Activated naive CD4-positive, alpha-beta T cell treated with anti-CD3 and anti-CD28 coated beads for 36 hours (primary cell): ENCODE measurements around the gene WDR89. TPM values are rescaled to one million over a fixed set of nuclear protein-coding genes. Genes with fewer than 3 reads are reported as not detected.

Experiments
- CTCF ChIA-PET: fragments of 350-600 bp; sonication (Branson Sonifier 250); formaldehyde crosslinking; loops from one replicate; lab custom pipeline; 2021; ENCODE audit warnings: antibody characterized with exemption; lab: Charles Lee
- DNase-seq: peaks from one replicate; pipeline ENCODE4 v3.0.0-alpha.2; 2020
- H3K27ac Mint-ChIP-seq: one replicate; pipeline ENCODE4 v1.8.0; 2021; ENCODE audit warnings: mild to moderate bottlenecking, mixed read lengths
- H3K27me3 Mint-ChIP-seq: one replicate; pipeline ENCODE4 v1.8.0; 2021; ENCODE audit warnings: low read depth, mixed read lengths
- H3K36me3 Mint-ChIP-seq: one replicate; pipeline ENCODE4 v1.8.0; 2021; ENCODE audit warnings: low read depth, mixed read lengths
- H3K4me1 Mint-ChIP-seq: one replicate; pipeline ENCODE4 v1.8.0; 2021; ENCODE audit warnings: low read depth, mixed read lengths
- H3K4me3 Mint-ChIP-seq: one replicate; pipeline ENCODE4 v1.8.0; 2021; ENCODE audit warnings: mild to moderate bottlenecking, moderate library complexity, mixed read lengths
- H3K9me3 Mint-ChIP-seq: one replicate; pipeline ENCODE4 v1.8.0; 2021; ENCODE audit warnings: mixed read lengths
- intact Hi-C: fragments of 100-400 bp; cut with micrococcal nuclease; formaldehyde crosslinking; loops from one replicate; pipeline ENCODE4 v1.15.1; 2023
- total RNA-seq, 2 experiments: library from RNA; stranded (reverse); gene quantifications; one replicate each; pipeline ENCODE4 v1.2.3, GENCODE V29; 2021

The WDR89 gene, protein sequence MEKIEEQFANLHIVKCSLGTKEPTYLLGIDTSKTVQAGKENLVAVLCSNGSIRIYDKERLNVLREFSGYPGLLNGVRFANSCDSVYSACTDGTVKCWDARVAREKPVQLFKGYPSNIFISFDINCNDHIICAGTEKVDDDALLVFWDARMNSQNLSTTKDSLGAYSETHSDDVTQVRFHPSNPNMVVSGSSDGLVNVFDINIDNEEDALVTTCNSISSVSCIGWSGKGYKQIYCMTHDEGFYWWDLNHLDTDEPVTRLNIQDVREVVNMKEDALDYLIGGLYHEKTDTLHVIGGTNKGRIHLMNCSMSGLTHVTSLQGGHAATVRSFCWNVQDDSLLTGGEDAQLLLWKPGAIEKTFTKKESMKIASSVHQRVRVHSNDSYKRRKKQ
- 10 to 100 TPM; 26.7 to 27.7 TPM for total RNA-seq

DNA sequence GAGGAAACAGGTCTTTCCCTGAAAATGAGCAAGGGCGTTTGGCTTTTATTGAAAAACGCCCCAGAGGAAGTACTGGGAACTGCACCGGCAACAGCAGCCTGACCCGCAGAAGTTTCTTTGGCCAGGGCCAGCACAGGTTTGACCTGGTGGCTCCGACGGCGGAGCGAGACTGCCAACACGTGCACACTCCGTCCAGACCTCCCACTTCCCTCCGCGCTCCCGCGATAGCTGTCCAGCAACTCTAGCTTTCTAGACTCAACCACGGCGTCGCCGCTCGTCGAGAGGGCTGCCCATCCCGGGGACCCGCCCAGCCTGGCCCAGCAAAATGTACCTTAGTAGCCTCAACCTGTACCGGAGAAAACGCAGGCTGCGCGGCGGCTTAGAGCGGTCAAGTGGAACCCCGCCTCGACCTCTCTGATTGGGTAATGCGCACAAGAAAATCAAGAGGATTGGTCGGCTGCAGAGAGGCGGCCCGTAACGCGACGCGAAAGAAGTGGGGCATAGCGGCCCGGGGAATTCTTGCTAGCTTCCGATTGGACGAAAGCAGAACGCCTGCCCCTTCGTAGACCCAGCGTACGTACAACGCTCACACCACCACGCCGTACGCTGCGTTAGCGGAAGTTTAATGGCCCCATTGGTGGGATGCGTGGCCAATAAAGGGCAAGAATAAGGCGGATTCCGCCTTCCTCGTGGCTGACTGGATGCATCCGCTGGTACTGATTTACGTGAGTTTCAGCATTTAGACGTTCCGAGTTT is at the start of gene WDR89:
WDR89 (minus strand) TSS at position 399 of the 756 bp plus-strand sequence. CDS start 41,929 bp downstream, outside the sequence.
- no peaks in the 10 kb centered on the region for H3K27me3 Mint-ChIP-seq
- peaks cover 24% of the 10 kb centered on the region for H3K36me3 Mint-ChIP-seq
- peak within 1 kb of the TSS; percentile 76 for H3K4me3 Mint-ChIP-seq
- peak; percentile 98 for DNase-seq
- CTCF ChIA-PET: interaction anchor here (0.5 to 4.4 kb wide), 8 partner anchors 10 to 866 kb away, joined by 3 to 20 read pairs (median 3); no protein-coding TSS in a partner anchor
- intact Hi-C loops: loop anchor here (1.0 to 10.0 kb wide), 11 partner anchors 9 to 1463 kb away; partner anchors contain the start of genes MAX, MTHFD1, PPP2R5E and SGPP1
- peak within 1 kb of the TSS; percentile 91 for H3K27ac Mint-ChIP-seq
- H3K4me1 Mint-ChIP-seq: peaks cover 48% of the 10 kb centered on the region
- peaks cover 4% of the 10 kb centered on the region for H3K9me3 Mint-ChIP-seq

DNA sequence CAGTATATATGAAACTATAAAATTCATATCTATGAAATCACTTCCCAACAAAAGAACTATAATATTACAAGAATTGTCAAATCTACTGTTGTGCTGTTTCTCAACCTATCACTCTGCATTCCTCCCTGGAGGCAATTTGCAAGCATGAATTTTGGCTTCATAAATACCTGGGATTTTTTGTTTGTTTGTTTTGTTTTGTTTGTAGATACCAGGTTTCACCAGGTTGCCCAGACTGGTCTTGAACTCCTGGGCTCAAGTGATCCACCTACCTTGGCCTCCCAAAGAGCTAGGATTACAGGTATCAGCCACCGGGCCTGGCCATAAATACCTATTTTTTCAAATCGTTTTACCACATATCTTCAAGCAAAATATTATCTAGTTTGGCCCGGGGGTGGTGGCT is 47.5 kb upstream of the WDR89 start:
- Mint-ChIP-seq H3K4me1 (peaks cover 5% of the 10 kb centered on the region), H3K27ac (no peak overlapping the region), H3K27me3 (no peaks in the 10 kb centered on the region), H3K9me3 (no peaks in the 10 kb centered on the region), H3K36me3 (peaks cover 5% of the 10 kb centered on the region), H3K4me3 (no peak overlapping the region)
- intact Hi-C loops: no loop called here
- CTCF ChIA-PET: no interaction called here
- DNase-seq: no peak

DNA sequence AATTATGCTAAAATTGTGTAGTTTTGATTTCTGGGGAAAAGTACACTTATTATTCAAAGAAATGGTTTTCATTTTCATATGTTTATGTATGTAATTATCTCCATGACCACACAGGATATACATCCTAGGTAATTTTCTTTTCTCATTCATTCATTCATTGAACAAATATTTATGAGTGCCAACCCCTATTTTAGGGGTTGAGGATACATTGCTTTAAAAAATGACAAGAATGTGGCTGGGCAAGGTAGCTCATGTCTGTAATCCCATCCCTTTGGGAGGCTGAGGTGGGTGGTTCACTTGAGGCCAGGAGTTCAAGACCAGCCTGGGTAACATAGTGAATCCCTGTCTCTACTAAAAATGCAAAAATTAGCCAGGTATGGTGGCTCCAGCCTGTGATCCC is 45.3 kb upstream of the WDR89 start:
- H3K27ac Mint-ChIP-seq: no peak overlapping the region
- no peaks in the 10 kb centered on the region for H3K27me3 Mint-ChIP-seq
- no peak for DNase-seq
- peaks cover 8% of the 10 kb centered on the region for H3K4me1 Mint-ChIP-seq
- CTCF ChIA-PET: interaction anchor here (1.1 kb wide), 1 partner anchor 18 kb away, joined by 3 read pairs; no protein-coding TSS in a partner anchor
- intact Hi-C loops: no loop called here
- H3K36me3 Mint-ChIP-seq: peaks cover 5% of the 10 kb centered on the region
- H3K4me3 Mint-ChIP-seq: no peak overlapping the region
- no peaks in the 10 kb centered on the region for H3K9me3 Mint-ChIP-seq

DNA sequence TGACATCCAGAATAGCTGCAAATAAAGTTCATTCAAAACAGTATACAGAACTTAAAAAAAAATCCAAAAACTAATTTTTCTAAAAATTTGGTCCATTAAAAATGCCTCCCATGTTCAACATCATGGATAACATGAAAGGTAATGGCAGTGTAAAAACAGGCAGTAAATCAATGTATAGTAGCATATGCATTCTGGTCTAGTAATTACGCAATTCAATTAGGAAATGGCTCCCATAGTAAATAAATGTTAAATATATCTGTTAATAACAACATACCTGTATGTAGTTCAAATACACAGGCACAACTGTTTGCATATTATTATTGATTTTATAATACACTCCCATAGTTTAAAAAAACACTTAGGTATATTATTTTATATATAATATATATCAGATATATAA is 43.7 kb upstream of the WDR89 start:
- CTCF ChIA-PET: no interaction called here
- intact Hi-C loops: no loop called here
- Mint-ChIP-seq H3K27me3 (no peaks in the 10 kb centered on the region), H3K9me3 (no peaks in the 10 kb centered on the region), H3K4me3 (no peak overlapping the region), H3K36me3 (peaks cover 3% of the 10 kb centered on the region), H3K4me1 (peaks cover 8% of the 10 kb centered on the region), H3K27ac (no peak overlapping the region)
- no peak for DNase-seq

DNA sequence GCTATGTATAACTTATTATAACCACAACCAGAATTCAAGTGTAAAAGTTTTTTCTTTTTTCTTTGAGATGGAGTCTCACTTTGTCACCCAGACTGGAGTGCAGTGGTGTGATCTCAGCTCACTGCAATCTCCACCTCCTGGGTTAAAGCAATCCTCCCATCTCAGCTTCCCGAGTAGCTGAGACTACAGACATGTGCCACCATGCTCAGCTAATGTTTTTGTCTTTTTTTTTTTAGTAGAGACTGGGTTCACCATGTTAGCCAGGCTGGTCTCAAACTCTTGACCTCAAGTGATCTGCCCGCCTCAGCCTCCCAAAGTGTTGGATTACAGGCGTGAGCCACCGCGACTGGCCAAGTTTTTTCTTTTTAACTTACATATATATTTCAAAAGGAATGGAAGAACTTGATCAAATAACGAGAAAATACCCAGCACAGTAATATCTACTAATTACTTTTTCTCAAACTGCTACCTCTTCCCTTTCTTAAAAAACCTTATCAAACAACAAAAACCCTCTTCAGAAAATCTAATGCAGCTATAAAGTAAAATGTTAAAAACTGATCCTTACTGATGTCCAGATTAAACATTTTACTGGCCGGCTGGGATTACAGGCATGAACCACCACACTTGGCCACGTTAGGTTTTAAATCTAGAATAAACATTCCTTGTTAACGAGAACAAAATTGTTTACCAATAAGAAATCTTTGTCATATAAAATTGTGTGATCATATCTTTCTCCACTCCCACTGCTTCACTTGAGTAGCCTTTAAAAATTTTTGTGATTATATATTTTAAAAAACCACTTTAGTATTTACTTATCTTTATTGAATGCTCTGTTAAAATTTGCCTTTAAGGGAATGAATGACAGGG is 41.3 kb upstream of the WDR89 start:
- no peak for DNase-seq
- CTCF ChIA-PET: interaction anchor here (0.7 kb wide), 1 partner anchor 294 kb away, joined by 6 read pairs; no protein-coding TSS in a partner anchor
- Mint-ChIP-seq H3K9me3 (no peaks in the 10 kb centered on the region), H3K4me3 (no peak overlapping the region), H3K36me3 (peaks cover 3% of the 10 kb centered on the region), H3K27me3 (no peaks in the 10 kb centered on the region), H3K27ac (no peak overlapping the region), H3K4me1 (peaks cover 8% of the 10 kb centered on the region)
- intact Hi-C loops: no loop called here

DNA sequence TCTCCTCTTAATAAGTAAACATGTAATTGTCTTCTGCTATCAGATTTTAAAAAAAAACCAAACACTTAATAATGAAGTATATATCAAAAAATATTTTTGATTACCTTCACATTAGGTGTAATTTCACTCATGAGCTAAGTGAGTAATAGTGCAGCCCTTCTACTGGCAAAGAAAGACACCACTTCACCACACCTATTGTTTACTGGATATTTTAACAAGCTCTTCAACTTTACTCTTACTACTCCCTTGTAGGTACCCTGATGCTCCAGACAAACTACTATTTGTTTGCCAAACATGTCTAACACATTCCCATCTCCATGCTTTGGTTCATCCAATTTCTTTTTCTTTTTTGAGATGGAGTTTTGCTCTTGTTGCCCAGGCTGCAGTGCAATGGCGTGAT is 36.9 kb upstream of the WDR89 start:
- H3K27ac Mint-ChIP-seq: no peak overlapping the region
- no peak for DNase-seq
- CTCF ChIA-PET: no interaction called here
- H3K4me3 Mint-ChIP-seq: no peak overlapping the region
- H3K36me3 Mint-ChIP-seq: peaks cover 5% of the 10 kb centered on the region
- H3K27me3 Mint-ChIP-seq: no peaks in the 10 kb centered on the region
- no peaks in the 10 kb centered on the region for H3K4me1 Mint-ChIP-seq
- intact Hi-C loops: no loop called here
- H3K9me3 Mint-ChIP-seq: no peaks in the 10 kb centered on the region

DNA sequence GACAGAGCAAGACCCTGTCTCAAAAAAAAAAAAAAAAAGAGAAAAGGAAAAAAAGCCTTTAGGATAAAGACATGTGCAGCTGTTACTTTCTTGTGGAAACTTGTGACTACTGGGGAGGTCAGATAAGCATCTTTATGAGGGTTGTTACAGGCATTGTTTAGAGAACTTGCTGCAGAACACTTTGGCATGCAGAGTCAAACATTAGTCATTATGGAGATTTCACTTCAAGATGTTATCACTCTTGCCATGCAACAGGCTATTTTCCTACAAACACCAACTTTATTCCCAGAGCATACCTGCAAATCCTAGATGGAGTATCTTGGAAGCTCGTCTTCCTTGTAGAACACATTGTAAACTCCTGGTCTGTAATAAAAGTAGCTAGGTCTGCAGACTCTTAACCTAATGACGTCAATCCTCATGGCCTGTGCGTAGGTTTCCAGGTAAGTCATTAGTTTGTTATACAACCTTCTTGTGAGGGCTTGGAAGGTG is 36.3 kb upstream of the WDR89 start:
- Mint-ChIP-seq H3K4me3 (no peak overlapping the region), H3K27ac (no peak overlapping the region), H3K27me3 (no peaks in the 10 kb centered on the region), H3K9me3 (no peaks in the 10 kb centered on the region), H3K36me3 (peaks cover 3% of the 10 kb centered on the region), H3K4me1 (no peaks in the 10 kb centered on the region)
- CTCF ChIA-PET: no interaction called here
- intact Hi-C loops: no loop called here
- no peak for DNase-seq

DNA sequence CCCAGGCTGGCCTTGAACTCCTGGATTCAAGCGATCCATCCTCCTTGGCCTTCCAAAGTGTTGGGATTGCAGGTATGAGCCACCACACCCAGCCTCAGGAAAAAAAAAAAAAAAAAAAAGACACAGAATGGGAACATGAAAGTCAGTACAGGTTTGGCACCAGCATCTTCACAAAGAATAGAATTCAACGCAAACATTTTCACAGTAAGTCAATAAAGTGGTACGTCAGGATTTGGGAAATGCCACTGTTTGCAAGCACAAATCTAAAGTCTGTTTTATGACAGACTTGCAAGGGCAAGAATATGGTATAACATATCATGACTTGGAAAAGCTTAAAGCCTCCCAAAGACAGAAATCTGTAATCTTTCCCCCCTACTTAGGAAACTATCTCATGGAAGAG is 34.9 kb upstream of the WDR89 start:
- H3K4me3 Mint-ChIP-seq: no peak overlapping the region
- H3K4me1 Mint-ChIP-seq: no peaks in the 10 kb centered on the region

DNA sequence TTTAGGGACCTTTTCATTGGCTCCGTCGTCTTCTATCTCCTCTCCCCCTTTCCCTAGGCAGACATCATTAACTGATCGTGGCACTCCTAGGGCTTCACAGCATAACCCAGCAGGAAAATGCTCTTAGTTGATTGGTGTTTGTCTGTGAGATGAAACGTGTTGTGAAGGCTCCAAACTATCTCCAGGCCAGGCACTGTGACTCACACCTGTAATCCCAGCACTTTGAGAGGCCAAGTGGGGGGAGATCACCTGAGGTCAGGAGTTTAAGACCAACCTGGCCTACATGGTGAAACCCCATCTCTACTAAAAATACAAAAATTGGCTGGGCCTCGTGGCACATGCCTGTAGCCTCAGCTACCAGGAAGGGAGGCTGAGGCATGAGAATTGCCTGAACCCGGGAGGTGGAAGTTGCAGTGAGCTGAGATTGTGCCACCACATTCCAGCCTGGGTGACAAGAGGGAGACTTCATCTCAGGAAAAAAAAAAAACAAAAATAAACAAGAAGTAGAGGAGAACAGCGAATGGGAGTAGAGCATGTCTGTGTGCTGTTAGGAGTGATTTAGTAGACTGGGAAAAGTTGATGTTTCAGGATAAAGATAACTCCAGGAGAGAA is 32.3 kb upstream of the WDR89 start:
- H3K9me3 Mint-ChIP-seq: no peaks in the 10 kb centered on the region
- no peaks in the 10 kb centered on the region for H3K4me1 Mint-ChIP-seq
- no peaks in the 10 kb centered on the region for H3K27me3 Mint-ChIP-seq
- H3K27ac Mint-ChIP-seq: no peak overlapping the region
- H3K4me3 Mint-ChIP-seq: no peak overlapping the region
- H3K36me3 Mint-ChIP-seq: peaks cover 2% of the 10 kb centered on the region
- CTCF ChIA-PET: no interaction called here
- intact Hi-C loops: no loop called here
- no peak for DNase-seq

More for the DNA sequence above, 34.9 kb upstream of the WDR89 start:
- CTCF ChIA-PET: no interaction called here
- H3K27ac Mint-ChIP-seq: no peak overlapping the region
- no peaks in the 10 kb centered on the region for H3K9me3 Mint-ChIP-seq
- intact Hi-C loops: no loop called here
- peaks cover 3% of the 10 kb centered on the region for H3K36me3 Mint-ChIP-seq
- no peak for DNase-seq
- no peaks in the 10 kb centered on the region for H3K27me3 Mint-ChIP-seq

DNA sequence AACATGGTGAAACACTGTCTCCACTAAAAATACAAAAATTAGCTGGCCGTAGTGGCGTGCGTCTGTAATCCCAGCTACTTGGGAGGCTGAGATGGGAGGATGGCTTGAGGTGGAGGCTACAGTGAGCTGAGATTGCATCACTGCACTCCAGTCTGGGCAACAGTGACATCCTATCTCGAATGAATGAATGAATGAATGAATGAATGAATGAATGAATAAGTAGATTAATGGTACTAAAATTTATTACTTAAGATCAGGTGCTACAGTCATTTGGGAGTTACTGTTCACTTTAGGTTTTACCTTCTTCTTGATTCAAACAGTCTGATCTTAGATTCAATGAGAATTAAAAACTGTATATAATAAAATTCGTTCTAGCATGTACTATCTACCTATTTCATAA is 31.6 kb upstream of the WDR89 start:
- peaks cover 2% of the 10 kb centered on the region for H3K36me3 Mint-ChIP-seq
- CTCF ChIA-PET: no interaction called here
- intact Hi-C loops: no loop called here

DNA sequence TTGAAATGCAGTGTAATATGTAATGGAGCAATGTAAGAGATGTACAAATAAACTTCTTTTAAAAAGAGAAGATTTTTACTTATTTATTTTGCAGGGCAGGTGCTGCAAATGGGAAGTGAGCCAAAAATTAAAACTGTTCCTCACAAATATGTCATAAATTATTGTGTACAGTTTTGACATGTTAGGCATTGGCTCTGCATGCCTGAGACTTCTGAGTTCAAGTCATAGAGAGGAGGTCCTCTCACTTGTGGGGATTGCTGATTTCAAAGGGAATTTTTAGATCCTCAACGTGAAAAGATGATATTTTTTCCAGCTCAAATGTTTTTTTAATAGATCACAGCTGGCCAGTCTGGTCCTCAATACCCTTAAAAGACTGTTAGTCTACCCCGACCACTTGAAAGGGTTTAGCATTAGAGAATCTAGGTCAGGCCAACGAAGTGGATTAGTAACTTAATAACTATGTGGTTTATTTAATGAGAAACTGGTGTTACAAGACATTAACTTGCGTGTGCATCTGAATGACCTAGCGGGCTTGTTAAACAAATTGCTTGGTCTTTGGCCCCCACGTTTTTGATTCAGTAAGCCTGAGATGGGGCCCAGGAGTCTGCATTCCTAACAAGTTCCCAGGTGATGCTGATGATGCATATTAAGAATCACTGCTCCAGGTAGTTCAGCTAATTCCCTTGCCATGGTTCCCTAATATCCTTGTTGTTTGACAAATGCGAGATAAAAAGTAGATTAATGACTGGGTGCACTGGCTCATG is 30.9 kb upstream of the WDR89 start:
- no peak for DNase-seq

More for the DNA sequence above, 31.6 kb upstream of the WDR89 start:
- no peak for DNase-seq
- H3K4me3 Mint-ChIP-seq: no peak overlapping the region
- H3K4me1 Mint-ChIP-seq: no peaks in the 10 kb centered on the region
- no peaks in the 10 kb centered on the region for H3K9me3 Mint-ChIP-seq
- no peak overlapping the region for H3K27ac Mint-ChIP-seq
- H3K27me3 Mint-ChIP-seq: no peaks in the 10 kb centered on the region

More for the DNA sequence above, 30.9 kb upstream of the WDR89 start:
- Mint-ChIP-seq H3K27me3 (no peaks in the 10 kb centered on the region), H3K27ac (no peak overlapping the region), H3K4me3 (no peak overlapping the region), H3K4me1 (no peaks in the 10 kb centered on the region), H3K9me3 (no peaks in the 10 kb centered on the region), H3K36me3 (no peaks in the 10 kb centered on the region)
- CTCF ChIA-PET: no interaction called here
- intact Hi-C loops: no loop called here
